Neural cell (in vitro differentiated cells): ENCODE data around the gene SPTBN1. TPM values are rescaled to one million over a fixed set of nuclear protein-coding genes. Genes with fewer than 3 reads are reported as not detected.

Experiments used
- H2AFZ ChIP-seq: fragments of 200-600, 300-800 bp; sonication (generic), shearing (Covaris generic); 2 replicates; pipeline ENCODE4 v1.6.0; 2014; ENCODE audit warnings: low read depth, mild to moderate bottlenecking, antibody characterized with exemption, low read length, moderate library complexity
- H3F3A ChIP-seq: fragments of 200-600 bp; shearing (Covaris generic); 2 replicates; pipeline ENCODE4 v1.6.1; 2016; ENCODE audit warnings: mild to moderate bottlenecking, moderate library complexity, mixed read lengths, antibody characterized with exemption, low read length; ENCODE audit not compliant: insufficient read depth, poor library complexity, severe bottlenecking
- H3K27ac ChIP-seq: fragments of 200-600, 300-800 bp; sonication (generic), shearing (Covaris generic); 2 replicates; pipeline ENCODE4 v1.5.1; 2014; ENCODE audit warnings: mild to moderate bottlenecking, low read length, moderate library complexity
- H3K27me3 ChIP-seq: fragments of 300-800, 200-600 bp; sonication (generic), shearing (Covaris generic); 2 replicates; pipeline ENCODE4 v1.6.0; 2014; ENCODE audit warnings: mild to moderate bottlenecking, low read depth, low read length, moderate library complexity; ENCODE audit not compliant: insufficient read depth
- H3K36me3 ChIP-seq: fragments of 300-800, 200-600 bp; sonication (generic), shearing (Covaris generic); 2 replicates; pipeline ENCODE4 v1.5.1; 2014; ENCODE audit warnings: mild to moderate bottlenecking, antibody characterized with exemption, low read length, moderate library complexity; ENCODE audit not compliant: insufficient read depth
- H3K4me2 ChIP-seq: fragments of 300-800, 200-600 bp; sonication (generic), shearing (Covaris generic); 2 replicates; pipeline ENCODE4 v1.6.0; 2014; ENCODE audit warnings: mild to moderate bottlenecking, low read length
- H3K4me3 ChIP-seq: fragments of 300-800, 200-600 bp; sonication (generic), shearing (Covaris generic); 2 replicates; pipeline ENCODE4 v1.5.1; 2014; ENCODE audit warnings: mild to moderate bottlenecking, low read length, moderate library complexity
- H3K79me2 ChIP-seq: fragments of 200-600 bp; shearing (Covaris generic); replicated peaks from 2 replicates; pipeline ENCODE4 v1.6.0; 2014; ENCODE audit warnings: mild to moderate bottlenecking, low read length, moderate library complexity; ENCODE audit not compliant: insufficient read depth
- H3K9ac ChIP-seq: fragments of 300-800, 200-600 bp; sonication (generic), shearing (Covaris generic); 2 replicates; pipeline ENCODE4 v1.6.1; 2016; ENCODE audit warnings: mild to moderate bottlenecking, low read length, mixed read lengths
- H3K9me2 ChIP-seq: fragments of 200-600 bp; shearing (Covaris generic); 2 replicates; pipeline ENCODE4 v1.6.1; 2016; ENCODE audit warnings: mild to moderate bottlenecking, low read length, mixed read lengths; ENCODE audit not compliant: insufficient read depth
- H3K9me3 ChIP-seq: fragments of 200-600, 300-800 bp; sonication (generic), shearing (Covaris generic); 2 replicates; pipeline ENCODE4 v1.6.1; 2016; ENCODE audit warnings: mild to moderate bottlenecking, mixed run types, low read length, moderate library complexity, mixed read lengths
- H4K20me1 ChIP-seq: fragments of 200-600 bp; shearing (Covaris generic); 2 replicates; pipeline ENCODE4 v1.6.1; 2016; ENCODE audit warnings: mild to moderate bottlenecking, mixed run types; ENCODE audit not compliant: insufficient read depth
- CTCF ChIP-seq: fragments of 450-650 bp; IDR thresholded peaks from 2 replicates; pipeline ENCODE4 v1.5.1; 2014; ENCODE audit warnings: antibody characterized with exemption, mild to moderate bottlenecking, moderate library complexity; ENCODE audit not compliant: poor library complexity, severe bottlenecking
- EP300 ChIP-seq: fragments of 450-650 bp; conservative IDR thresholded peaks from 2 replicates; pipeline ENCODE4 v1.6.1; 2014; ENCODE audit warnings: antibody characterized with exemption, mild to moderate bottlenecking, moderate library complexity; ENCODE audit not compliant: poor library complexity, severe bottlenecking
- EZH2 ChIP-seq: fragments of 200-600, 300-800 bp; shearing (Covaris generic), sonication (generic); IDR thresholded peaks from 2 replicates; pipeline ENCODE4 v1.6.1; 2014; ENCODE audit warnings: antibody characterized with exemption, low read length, borderline replicate concordance, mild to moderate bottlenecking; ENCODE audit not compliant: insufficient read depth, poor library complexity, severe bottlenecking
- MXI1 ChIP-seq: fragments of 450-650 bp; conservative IDR thresholded peaks from 2 replicates; pipeline ENCODE4 v1.6.1; 2014; ENCODE audit warnings: antibody characterized with exemption, mild to moderate bottlenecking; ENCODE audit not compliant: poor library complexity, severe bottlenecking
- POLR2AphosphoS5 ChIP-seq: IDR thresholded peaks from 2 replicates; pipeline ENCODE4 v1.6.1; 2012
- RAD21 ChIP-seq: fragments of 450-650 bp; conservative IDR thresholded peaks from 2 replicates; pipeline ENCODE4 v1.6.1; 2014; ENCODE audit warnings: antibody characterized with exemption, mild to moderate bottlenecking, moderate library complexity
- REST ChIP-seq: IDR thresholded peaks from 2 replicates; pipeline ENCODE4 v1.6.1; 2012; ENCODE audit warnings: borderline replicate concordance
- SMC3 ChIP-seq: fragments of 450-650 bp; conservative IDR thresholded peaks from 2 replicates; pipeline ENCODE4 v1.6.1; 2014; ENCODE audit warnings: antibody characterized with exemption, mild to moderate bottlenecking, moderate library complexity; ENCODE audit not compliant: poor library complexity
- TAF1 ChIP-seq: IDR thresholded peaks from 2 replicates; pipeline ENCODE4 v1.6.1; 2012; ENCODE audit warnings: low read depth
- polyA plus RNA-seq: library from polyadenylated mRNA; depleted of rRNA; stranded (reverse); fragments of >200 nt; gene quantifications from 2 replicates; pipeline ENCODE4 v1.2.3, GENCODE V29; 2014

The SPTBN1 gene
- polyA plus RNA-seq, 1 donor from 2014 or later, result 92.1 TPM

- H3K9me3 ChIP-seq, result no peaks in the 10 kb centered on the region
- no peak overlapping the region for H3K4me2 ChIP-seq
- H4K20me1 ChIP-seq, result peaks cover 14% of the 10 kb centered on the region
These were observed 145.2 kb downstream of the SPTBN1 start for GRCh38 chr2:54601339-54601738.

GRCh38 chr2:54602736-54603322 lies 146.7 kb downstream of the SPTBN1 start:
- Histone ChIP-seq H3K27me3 (no peaks in the 10 kb centered on the region), H3K9me3 (no peaks in the 10 kb centered on the region), H3F3A (no peaks in the 10 kb centered on the region), H3K4me3 (no peak overlapping the region), H3K36me3 (peaks cover 9% of the 10 kb centered on the region), H2AFZ (no peak overlapping the region), H4K20me1 (peaks cover 15% of the 10 kb centered on the region), H3K4me2 (no peak overlapping the region), H3K27ac (no peak overlapping the region), H3K79me2 (peaks cover 23% of the 10 kb centered on the region), H3K9ac (no peak overlapping the region), H3K9me2 (no peaks in the 10 kb centered on the region)
- TF ChIP-seq TAF1, result no peak
- TF ChIP-seq RAD21, result no peak
- no peak for TF ChIP-seq EZH2
- TF ChIP-seq REST, result no peak
- TF ChIP-seq EP300, result no peak
- TF ChIP-seq SMC3, result no peak
- TF ChIP-seq MXI1, result no peak
- TF ChIP-seq POLR2AphosphoS5, result no peak

More at GRCh38 chr2:54601339-54601738, 145.2 kb downstream of the SPTBN1 start:
- TF ChIP-seq RAD21 (no peak), SMC3 (no peak)
- Histone ChIP-seq H3K4me3 (no peak overlapping the region), H3K36me3 (peaks cover 9% of the 10 kb centered on the region), H3K9me2 (no peaks in the 10 kb centered on the region), H3F3A (no peaks in the 10 kb centered on the region), H3K79me2 (peaks cover 18% of the 10 kb centered on the region), H3K9ac (no peak overlapping the region), H3K27me3 (no peaks in the 10 kb centered on the region), H3K27ac (no peak overlapping the region), H2AFZ (no peak overlapping the region)

GRCh38 chr2:54603357-54603756 lies 147.2 kb downstream of the SPTBN1 start:
- TF ChIP-seq CTCF (no peak), MXI1 (no peak), TAF1 (no peak)
- Histone ChIP-seq H3F3A (no peaks in the 10 kb centered on the region), H3K9ac (no peak overlapping the region), H3K9me3 (no peaks in the 10 kb centered on the region), H3K9me2 (no peaks in the 10 kb centered on the region), H3K27ac (no peak overlapping the region), H3K27me3 (no peaks in the 10 kb centered on the region), H3K36me3 (peaks cover 8% of the 10 kb centered on the region), H3K4me3 (no peak overlapping the region), H3K4me2 (no peak overlapping the region), H2AFZ (no peak overlapping the region), H4K20me1 (peaks cover 15% of the 10 kb centered on the region), H3K79me2 (peaks cover 28% of the 10 kb centered on the region)
